HG02571 (cell line): Measurements from ENCODE around the gene IL31RA.

Experiments
- ATAC-seq: cut with Tn5 transposase; IDR thresholded peaks from one replicate; pipeline ENCODE4 v1.9.1; 2021; ENCODE audit warnings: mild to moderate bottlenecking, moderate library complexity; ENCODE audit not compliant: unreplicated experiment

IL31RA gene

DNA sequence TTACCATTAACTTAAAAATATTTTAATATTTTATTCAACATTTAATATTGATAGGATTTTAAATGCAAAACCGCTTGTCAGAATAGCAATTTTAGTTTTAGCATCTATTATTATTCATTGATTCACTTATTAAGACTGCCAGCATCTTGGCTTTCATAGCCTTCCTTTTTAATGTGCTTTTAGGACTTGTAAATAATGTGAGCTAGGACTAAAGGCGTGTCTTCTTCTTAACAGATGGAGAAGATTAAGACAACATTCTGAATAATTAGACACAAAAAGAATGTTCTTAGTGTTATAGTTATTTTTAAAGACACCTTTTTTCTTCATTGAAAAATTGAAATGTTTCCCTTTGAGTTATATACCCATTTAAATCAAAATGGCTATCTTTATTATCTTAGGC, 6.9 kb downstream of the IL31RA start:
- no peak for ATAC-seq

DNA sequence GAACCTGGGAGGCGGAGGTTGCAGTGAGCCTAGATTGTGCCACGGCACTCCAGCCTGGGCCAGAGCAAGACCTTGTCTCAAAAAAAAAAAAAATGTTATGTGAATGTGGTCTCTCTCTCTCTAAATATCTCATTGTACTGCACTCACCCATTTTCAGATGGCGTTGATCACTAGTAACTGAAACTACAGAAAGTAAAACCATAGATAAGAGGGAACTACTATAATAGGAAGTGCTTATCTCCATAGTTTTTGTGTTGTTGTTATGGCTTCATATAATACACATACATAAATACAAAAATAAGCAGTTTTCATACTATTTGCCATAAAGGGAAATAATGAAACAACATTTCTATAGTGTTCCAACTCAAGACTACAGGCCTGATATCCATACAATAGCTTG, 9.1 kb downstream of the IL31RA start:
- no peak for ATAC-seq

GRCh38 chr5:55860709-55861108, 9.6 kb downstream of the IL31RA start:
- no peak for ATAC-seq

- ATAC-seq, result no peak
These were observed 13.7 kb downstream of the IL31RA start for GRCh38 chr5:55864606-55865541.

DNA sequence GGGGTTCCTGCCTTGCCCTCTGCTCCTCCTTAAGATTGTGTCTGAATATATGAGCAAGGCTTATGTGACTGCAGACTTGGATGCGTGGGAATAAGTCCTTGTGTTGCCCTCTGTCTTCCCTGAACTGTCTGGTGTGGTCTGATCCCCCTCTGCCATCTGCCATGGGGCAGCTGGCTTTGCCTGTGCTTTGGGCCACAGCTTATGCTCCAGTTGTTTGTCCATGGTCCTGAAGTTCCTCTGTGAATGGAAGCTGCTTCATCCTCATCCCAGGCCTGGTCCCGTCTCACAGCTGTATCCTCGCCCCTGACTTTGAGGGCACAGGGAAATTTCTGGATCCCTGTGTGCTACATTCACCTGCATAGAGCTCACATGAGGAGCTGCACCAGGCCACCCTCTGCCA, 14.7 kb downstream of the IL31RA start:
- no peak for ATAC-seq

GRCh38 chr5:55866485-55866884, 15.3 kb downstream of the IL31RA start:
- no peak for ATAC-seq

GRCh38 chr5:55866934-55867333, 15.8 kb downstream of the IL31RA start:
- no peak for ATAC-seq

GRCh38 chr5:55868846-55869245, 17.7 kb downstream of the IL31RA start:
- ATAC-seq, result no peak

DNA sequence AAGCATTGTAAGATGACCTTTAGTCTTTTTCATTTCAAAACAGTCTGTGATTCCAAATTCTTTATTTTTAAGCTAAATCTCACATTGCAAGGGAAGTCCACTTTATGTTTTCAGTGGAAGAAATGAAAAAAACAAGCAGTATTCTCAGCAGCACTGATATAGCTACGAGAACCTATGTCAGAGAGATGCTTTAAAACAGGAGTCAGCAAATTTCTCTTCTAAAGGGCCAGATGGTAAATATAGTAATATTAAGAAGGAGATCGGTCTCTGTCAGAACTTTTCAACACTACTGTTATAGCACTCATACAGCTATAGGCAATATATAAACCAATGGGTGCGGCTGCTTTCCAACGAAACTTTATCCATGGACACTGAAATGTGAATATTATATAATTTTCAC, 18.7 kb downstream of the IL31RA start:
- ATAC-seq, result no peak

- ATAC-seq, result no peak
These were observed 22.1 kb downstream of the IL31RA start for GRCh38 chr5:55873234-55873633.

DNA sequence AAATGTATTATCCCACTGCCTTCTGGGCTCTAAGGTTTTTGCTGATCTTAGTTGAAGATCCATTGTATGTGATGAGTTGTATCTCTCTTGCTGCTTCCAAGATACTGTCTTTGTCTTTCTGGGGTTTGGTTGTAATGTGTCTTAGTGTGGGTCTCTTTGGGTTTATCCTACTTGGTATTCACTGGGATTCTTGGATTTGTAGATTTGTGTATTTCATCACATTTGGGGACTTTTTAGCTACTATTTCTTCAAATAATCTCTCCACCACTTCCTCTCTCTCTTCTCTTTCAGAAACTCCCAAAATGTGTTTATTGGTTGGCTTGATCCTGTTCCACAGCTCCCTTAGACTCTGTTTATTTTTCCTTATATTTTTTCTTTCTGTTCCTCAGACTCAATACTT, 26.5 kb downstream of the IL31RA start:
- no peak for ATAC-seq

DNA sequence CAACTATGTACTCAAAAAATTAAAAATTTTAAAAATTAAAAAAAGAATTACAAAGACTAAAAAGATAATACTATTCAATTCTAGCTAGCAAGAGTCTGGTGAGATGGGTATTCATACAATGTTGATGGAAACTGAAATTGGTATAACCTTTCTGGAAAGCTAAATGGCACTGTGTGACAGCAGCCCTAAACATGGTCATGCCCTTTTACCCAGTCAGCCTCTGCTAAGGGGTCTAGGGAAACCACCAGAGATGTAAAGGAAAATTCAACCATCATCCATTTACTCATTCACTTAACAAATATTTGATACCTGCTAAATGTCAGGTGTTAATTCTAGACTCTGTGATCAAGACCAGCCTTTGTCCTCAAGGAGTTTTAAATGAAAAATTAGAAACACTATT, 29.3 kb downstream of the IL31RA start:
- ATAC-seq, result no peak

DNA sequence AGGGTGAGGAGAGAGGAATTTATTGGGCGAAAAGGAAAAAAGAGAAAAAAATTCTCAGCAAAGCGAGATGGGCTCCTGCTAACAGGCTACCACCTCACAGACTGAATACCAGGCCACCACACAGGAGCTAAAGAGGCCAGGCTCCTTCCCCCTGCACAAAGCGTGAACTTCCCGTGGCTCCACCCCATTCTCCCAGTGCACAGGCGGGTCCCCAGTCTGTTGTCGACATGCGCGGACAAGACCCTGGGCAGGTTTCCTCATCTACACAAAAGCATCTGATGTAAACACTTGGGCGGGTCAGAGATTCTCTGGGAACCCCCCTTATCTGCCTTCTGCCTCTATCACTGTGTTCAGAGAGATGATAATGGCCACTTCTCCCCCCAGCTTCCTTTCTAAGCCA, 34.2 kb downstream of the IL31RA start:
- ATAC-seq, result no peak

GRCh38 chr5:55888205-55888604, 37.0 kb downstream of the IL31RA start:
- no peak for ATAC-seq

DNA sequence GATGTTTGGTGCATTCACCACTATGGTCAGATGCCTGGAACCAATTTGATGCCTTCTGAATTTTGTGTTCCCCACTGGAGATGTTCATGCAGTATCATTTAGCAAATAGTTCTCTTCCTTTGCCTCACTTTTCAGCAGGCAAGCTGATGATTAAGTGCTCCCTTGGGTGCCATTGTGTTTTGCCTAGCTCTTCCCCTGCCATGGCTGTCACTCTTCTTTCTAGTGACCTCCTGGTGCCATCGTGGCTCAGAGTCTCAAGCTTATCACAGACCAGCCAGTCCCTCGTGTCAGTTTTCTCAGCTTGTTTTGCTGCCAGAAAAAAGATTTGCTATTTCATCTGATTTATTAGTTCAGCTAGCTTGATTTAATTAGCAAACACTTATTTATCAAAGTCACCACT, 41.3 kb downstream of the IL31RA start:
- ATAC-seq, result no peak

DNA sequence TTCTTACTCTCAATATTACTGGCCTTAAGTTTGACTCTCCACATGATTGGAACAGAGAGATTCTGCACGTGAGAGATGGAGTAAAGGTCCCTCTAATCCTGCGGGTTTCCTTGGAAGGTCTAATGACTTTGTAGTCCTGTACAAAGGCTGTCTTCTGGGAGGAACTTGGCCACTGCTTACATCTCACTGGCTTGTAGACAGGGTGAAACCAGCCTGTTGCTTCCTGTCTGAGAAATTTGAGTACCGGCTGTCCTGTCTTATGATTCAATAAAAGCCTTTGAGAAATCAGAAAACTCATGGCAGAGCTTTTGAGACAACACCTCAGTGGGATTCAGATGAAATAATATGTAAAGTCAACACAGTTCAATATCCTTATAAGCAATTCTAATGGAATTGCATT, 43.0 kb downstream of the IL31RA start:
- no peak for ATAC-seq

- ATAC-seq, result no peak
These were observed 44.2 kb downstream of the IL31RA start for GRCh38 chr5:55895346-55895745.

DNA sequence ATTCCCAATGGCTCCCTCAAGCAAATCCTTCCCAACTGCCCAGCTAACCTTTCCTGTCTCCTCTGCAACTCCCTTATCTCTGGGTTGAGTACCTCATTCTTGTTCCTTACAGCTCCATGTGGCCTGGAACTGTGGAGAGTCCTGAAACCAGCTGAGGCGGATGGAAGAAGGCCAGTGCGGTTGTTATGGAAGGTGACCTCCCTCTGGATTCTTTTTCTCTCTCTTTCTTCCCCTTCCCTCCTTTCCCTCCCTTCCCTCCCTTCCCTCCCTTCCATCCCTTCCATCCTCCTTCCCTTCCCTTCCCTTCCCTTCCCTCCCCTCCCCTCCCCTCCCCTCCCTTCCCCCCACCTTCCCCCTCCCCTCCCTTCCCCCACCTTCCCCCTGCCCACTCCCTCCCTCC, 45.1 kb downstream of the IL31RA start:
- ATAC-seq, result no peak

GRCh38 chr5:55896663-55897062, 45.5 kb downstream of the IL31RA start:
- no peak for ATAC-seq

- ATAC-seq, result no peak
These were observed 46.2 kb downstream of the IL31RA start for GRCh38 chr5:55897206-55897894.

- ATAC-seq, result no peak
These were observed 46.7 kb downstream of the IL31RA start for GRCh38 chr5:55897905-55898304.

- no peak for ATAC-seq
These were observed 48.2 kb downstream of the IL31RA start for GRCh38 chr5:55899344-55899743.
